ENCODE results near the gene CD2.

Gene CD2

GRCh38 chr1:116751621-116752020 is 2.6 kb upstream of the CD2 start:
- ATAC-seq (ENCODE audit: insufficient read depth, low read depth), result peak; percentile 28; the same call in 2 of the 3 replicates
- Histone ChIP-seq H3K4me3 (ENCODE audit: low read depth in 1 of 2, low read length in 2 of 2) (no peak overlapping the region), H3K79me2 (ENCODE audit: insufficient read depth, low read length) (no peaks in the 10 kb centered on the region), H3K27me3 (ENCODE audit: insufficient read depth, low read length, poor library complexity) (no peaks in the 10 kb centered on the region), H3K36me3 (ENCODE audit: insufficient read depth, low read length) (0 out of 2 replicates have a peak, but pooled peaks cover 3% of the 10 kb centered on the region), H3K9me3 (ENCODE audit: insufficient read depth, low read length, severe bottlenecking) (peaks cover 32% of the 10 kb centered on the region), H2AFZ (ENCODE audit: low read depth, low read length) (peak overlapping the region; percentile 67; the same call in 1 of the 2 replicates), H3K9ac (ENCODE audit: low read depth, low read length) (peak overlapping the region; percentile 18; the same call in 1 of the 2 replicates), H3K4me2 (ENCODE audit: insufficient read depth, low read length) (no peak overlapping the region), H3K4me1 (ENCODE audit: insufficient read depth, low read length) (peaks cover 54% of the 10 kb centered on the region), H3K27ac (ENCODE audit: low read length) (peak overlapping the region; percentile 71), H4K20me1 (ENCODE audit: insufficient read depth, low read length) (no peaks in the 10 kb centered on the region)
- no peak for TF ChIP-seq EZH2 (IDR thresholded peaks at IDR 0.05; ENCODE audit: borderline replicate concordance, low read depth, low read length, severe bottlenecking)
- TF ChIP-seq CTCF (IDR thresholded peaks at IDR 0.05; ENCODE audit: borderline replicate concordance, extremely low read depth, low read length, poor library complexity, severe bottlenecking), result no peak
- DNase-seq, result no peak

- Histone ChIP-seq H4K20me1 (ENCODE audit: insufficient read depth, low read length) (no peaks in the 10 kb centered on the region), H2AFZ (ENCODE audit: low read depth, low read length) (no peak overlapping the region)
These were observed 918 bp upstream of the CD2 start for GRCh38 chr1:116753312-116753711.

GRCh38 chr1:116755066-116755465 is 836 bp downstream of the CD2 start:
- H3K27ac ChIP-seq (ENCODE audit: low read length), result peak overlapping the region; percentile 71
- no peak overlapping the region for H2AFZ ChIP-seq (ENCODE audit: low read depth, low read length)
- no peaks in the 10 kb centered on the region for H3K27me3 ChIP-seq (ENCODE audit: insufficient read depth, low read length, poor library complexity)
- no peak overlapping the region for H3K9ac ChIP-seq (ENCODE audit: low read depth, low read length)
- DNase-seq, result no peak
- no peaks in the 10 kb centered on the region for H4K20me1 ChIP-seq (ENCODE audit: insufficient read depth, low read length)
- peak overlapping the region; percentile 24; the same call in 1 of the 2 replicates for H3K4me2 ChIP-seq (ENCODE audit: insufficient read depth, low read length)
- H3K36me3 ChIP-seq (ENCODE audit: insufficient read depth, low read length), result no peaks in the 10 kb centered on the region
- TF ChIP-seq EZH2 (IDR thresholded peaks at IDR 0.05; ENCODE audit: borderline replicate concordance, low read depth, low read length, severe bottlenecking) (no peak), CTCF (IDR thresholded peaks at IDR 0.05; ENCODE audit: borderline replicate concordance, extremely low read depth, low read length, poor library complexity, severe bottlenecking) (no peak)
- ATAC-seq (ENCODE audit: insufficient read depth, low read depth), result no peak
- H3K79me2 ChIP-seq (ENCODE audit: insufficient read depth, low read length), result no peaks in the 10 kb centered on the region
- H3K4me3 ChIP-seq (ENCODE audit: low read depth in 1 of 2, low read length in 2 of 2), result peak overlapping the region in 1 of 2 experiments; percentile 22; a peak in 1 of 4 replicates
- H3K4me1 ChIP-seq (ENCODE audit: insufficient read depth, low read length), result peaks cover 59% of the 10 kb centered on the region
- H3K9me3 ChIP-seq (ENCODE audit: insufficient read depth, low read length, severe bottlenecking), result no peaks in the 10 kb centered on the region

More at GRCh38 chr1:116753312-116753711, 918 bp upstream of the CD2 start:
- Histone ChIP-seq H3K4me1 (ENCODE audit: insufficient read depth, low read length) (peaks cover 54% of the 10 kb centered on the region), H3K9ac (ENCODE audit: low read depth, low read length) (peak overlapping the region; percentile 26; the same call in 1 of the 2 replicates), H3K36me3 (ENCODE audit: insufficient read depth, low read length) (no peaks in the 10 kb centered on the region), H3K27me3 (ENCODE audit: insufficient read depth, low read length, poor library complexity) (no peaks in the 10 kb centered on the region), H3K4me2 (ENCODE audit: insufficient read depth, low read length) (no peak overlapping the region), H3K9me3 (ENCODE audit: insufficient read depth, low read length, severe bottlenecking) (peaks cover 17% of the 10 kb centered on the region), H3K4me3 (ENCODE audit: low read depth in 1 of 2, low read length in 2 of 2) (no peak overlapping the region), H3K79me2 (ENCODE audit: insufficient read depth, low read length) (no peaks in the 10 kb centered on the region), H3K27ac (ENCODE audit: low read length) (peak overlapping the region; percentile 71; the same call in 1 of the 2 replicates)
- DNase-seq (no peak), ATAC-seq (ENCODE audit: insufficient read depth, low read depth) (no peak)
- TF ChIP-seq CTCF (IDR thresholded peaks at IDR 0.05; ENCODE audit: borderline replicate concordance, extremely low read depth, low read length, poor library complexity, severe bottlenecking) (no peak), EZH2 (IDR thresholded peaks at IDR 0.05; ENCODE audit: borderline replicate concordance, low read depth, low read length, severe bottlenecking) (no peak)
